Erythroblast (primary cell): Measurements from ENCODE around the gene RIMS1.

ENCODE experiments used
- DNase-seq, 2 experiments: peaks; one replicate each; lab custom pipeline; 2025; lab: John Stamatoyannopoulos, UW
- GATA1 ChIP-seq: IDR thresholded peaks from 2 replicates; pipeline ENCODE4 v1.6.1; 2011; ENCODE audit warnings: low read depth, mild to moderate bottlenecking, control low read depth, low read length, moderate library complexity
- POLR2A ChIP-seq: IDR thresholded peaks from 2 replicates; pipeline ENCODE4 v1.6.1; 2011; ENCODE audit warnings: mild to moderate bottlenecking, low read length

RIMS1 gene

GRCh38 chr6:72262254-72262653 is 375.9 kb downstream of the RIMS1 start:
- no peak for TF ChIP-seq GATA1
- no peak for TF ChIP-seq POLR2A
- no peak for DNase-seq

- DNase-seq, result no peak
- TF ChIP-seq GATA1 (no peak), POLR2A (no peak)
Observed at GRCh38 chr6:72267470-72267869, 381.1 kb downstream of the RIMS1 start.

- DNase-seq, result no peak
- no peak for TF ChIP-seq GATA1
- TF ChIP-seq POLR2A, result no peak
Observed at GRCh38 chr6:72271531-72271930, 385.2 kb downstream of the RIMS1 start.

- DNase-seq, result no peak
- TF ChIP-seq GATA1 (no peak), POLR2A (no peak)
Observed at GRCh38 chr6:72272958-72273357, 386.6 kb downstream of the RIMS1 start.

- TF ChIP-seq GATA1, result no peak
- TF ChIP-seq POLR2A, result no peak
- DNase-seq, result no peak
Observed at GRCh38 chr6:72275888-72276287, 389.5 kb downstream of the RIMS1 start.

- no peak for DNase-seq
- no peak for TF ChIP-seq POLR2A
- no peak for TF ChIP-seq GATA1
Observed at GRCh38 chr6:72282201-72282600, 395.9 kb downstream of the RIMS1 start.

- no peak for DNase-seq
- no peak for TF ChIP-seq POLR2A
- TF ChIP-seq GATA1, result no peak
Observed at GRCh38 chr6:72283571-72283970, 397.2 kb downstream of the RIMS1 start.

- no peak for TF ChIP-seq POLR2A
- no peak for DNase-seq
Observed at GRCh38 chr6:72286911-72287311, 400.6 kb downstream of the RIMS1 start.

- no peak for DNase-seq
- no peak for TF ChIP-seq POLR2A
- TF ChIP-seq GATA1, result no peak
Observed at GRCh38 chr6:72287801-72288200, 401.5 kb downstream of the RIMS1 start.

GRCh38 chr6:72288592-72288991 is 402.2 kb downstream of the RIMS1 start:
- DNase-seq, result no peak
- no peak for TF ChIP-seq GATA1
- no peak for TF ChIP-seq POLR2A

GRCh38 chr6:72290620-72291019 is 404.3 kb downstream of the RIMS1 start:
- no peak for TF ChIP-seq GATA1
- TF ChIP-seq POLR2A, result no peak
- DNase-seq, result no peak

GRCh38 chr6:72296375-72296774 is 410.0 kb downstream of the RIMS1 start:
- no peak for DNase-seq
- no peak for TF ChIP-seq GATA1
- no peak for TF ChIP-seq POLR2A

- TF ChIP-seq POLR2A (no peak), GATA1 (no peak)
- no peak for DNase-seq
Observed at GRCh38 chr6:72305971-72306370, 419.6 kb downstream of the RIMS1 start.

GRCh38 chr6:72316675-72317380 is 430.5 kb downstream of the RIMS1 start:
- DNase-seq, result no peak
- TF ChIP-seq GATA1 (no peak), POLR2A (no peak)

- no peak for DNase-seq
- TF ChIP-seq POLR2A (no peak), GATA1 (no peak)
Observed at GRCh38 chr6:72321788-72322187, 435.4 kb downstream of the RIMS1 start.

- DNase-seq, result no peak
- no peak for TF ChIP-seq GATA1
- no peak for TF ChIP-seq POLR2A
Observed at GRCh38 chr6:72322771-72323170, 436.4 kb downstream of the RIMS1 start.
